Measurements from ENCODE around the gene STK16. TPM values are rescaled to one million over a fixed set of nuclear protein-coding genes. Genes with fewer than 3 reads are reported as not detected.

The STK16 gene
- total RNA-seq, 2 donors from 2014 or later = 15.6 to 17.4 TPM

DNA sequence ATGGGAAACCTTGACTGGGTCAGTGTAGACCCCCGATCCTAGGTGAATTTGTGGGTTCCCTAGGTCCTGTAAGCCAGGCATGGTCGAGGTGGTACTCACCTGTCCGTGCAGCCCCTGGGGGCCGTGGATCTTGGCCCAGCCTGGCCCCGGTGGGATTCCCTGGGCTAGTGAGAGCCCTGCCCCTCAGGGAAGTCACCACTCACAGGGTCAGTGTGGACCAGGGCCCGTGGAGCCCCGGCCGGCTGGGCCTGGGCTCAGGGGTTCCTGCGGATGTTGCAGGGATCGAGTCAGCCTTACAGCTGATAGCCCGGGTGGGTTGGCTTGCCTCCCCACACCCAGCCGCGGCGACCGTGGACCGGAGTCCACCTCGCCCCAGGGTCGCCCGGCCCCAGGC, 16.4 kb upstream of the STK16 start:
- no peak for ATAC-seq
- intact Hi-C loops (cut with DNase I) = loop anchor here in 1 of 2 donors (2.0 kb wide), 1 partner anchor 16 kb away; the partner anchor contains the start of genes GLB1L and STK16
- no peak for DNase-seq

DNA sequence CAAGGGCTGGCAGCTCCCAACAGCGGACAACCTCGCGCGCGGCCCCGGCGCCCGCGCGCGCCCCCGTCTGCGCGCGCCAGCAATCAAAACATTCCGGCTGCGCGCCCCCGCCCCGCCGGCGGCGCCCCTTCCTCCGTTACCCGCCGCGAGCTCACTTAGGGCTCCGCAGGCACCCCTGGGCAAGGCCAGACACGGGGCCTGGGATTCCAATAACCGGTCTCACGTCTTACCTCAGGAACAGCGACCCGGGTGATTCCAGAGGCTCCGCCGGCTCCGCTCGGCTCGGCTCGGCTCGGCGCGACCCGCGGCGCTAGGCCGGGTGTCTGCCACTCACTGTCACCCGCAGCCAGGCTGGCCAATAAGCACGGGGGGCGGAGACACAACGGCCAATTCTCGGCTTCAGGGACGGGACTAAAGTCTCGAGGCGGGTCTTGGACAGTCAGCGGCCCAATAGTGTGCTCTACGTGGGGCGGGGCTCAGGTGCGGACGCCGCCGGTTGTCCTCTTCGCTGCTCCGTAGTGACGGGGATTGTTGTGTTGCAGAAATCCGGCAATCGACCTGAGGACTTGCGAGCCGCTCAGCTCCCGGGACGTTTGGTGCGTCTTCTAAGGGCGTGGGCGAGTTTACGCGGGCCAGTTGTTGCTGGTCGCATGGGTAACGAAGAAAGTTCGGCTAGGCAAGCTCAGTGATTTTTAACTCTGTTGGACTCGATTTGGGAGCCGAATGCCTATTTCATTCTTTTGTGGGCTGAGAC, 15.8 kb upstream of the STK16 start, which contains the start of the genes ANKZF1 and ATG9A:
Gene ANKZF1, plus strand, starts transcription at position 502 of the 754 bp plus-strand sequence. CDS start 452 bp downstream, outside the sequence.
Gene ATG9A, minus strand, starts transcription at position 332 of the 754 bp plus-strand sequence. CDS start 1,612 bp downstream, outside the sequence.
- ATAC-seq = peak; percentile 99
- intact Hi-C loops (cut with DNase I) = loop anchor here in 1 of 2 donors (2.0 kb wide), 1 partner anchor 15 kb away; the partner anchor contains the start of genes GLB1L and STK16
- peak; percentile 99 for DNase-seq

DNA sequence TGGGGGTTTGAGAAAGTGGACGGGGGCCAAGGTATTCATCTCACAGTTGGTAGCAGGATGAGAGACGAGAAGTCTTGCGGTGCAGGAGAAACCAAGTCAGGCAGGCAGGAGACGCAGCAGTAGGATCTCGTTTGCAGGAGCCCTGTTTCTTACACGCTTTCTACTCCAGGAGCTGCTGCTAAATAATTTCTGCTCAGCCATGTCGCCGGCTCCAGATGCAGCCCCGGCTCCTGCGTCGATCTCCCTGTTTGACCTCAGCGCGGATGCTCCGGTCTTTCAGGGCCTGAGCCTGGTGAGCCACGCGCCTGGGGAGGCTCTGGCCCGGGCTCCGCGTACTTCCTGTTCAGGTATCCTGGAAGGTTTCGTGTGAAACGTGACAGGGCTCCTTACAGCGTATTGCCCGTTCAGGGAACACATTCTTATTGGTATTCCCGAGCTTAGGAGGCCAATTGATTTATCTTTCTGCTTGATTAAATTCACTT, 15.2 kb upstream of the STK16 start:
- intact Hi-C loops (cut with DNase I) = no loop called here
- DNase-seq (no peak), ATAC-seq (peak in 1 of 2 donors; percentile 24)

DNA sequence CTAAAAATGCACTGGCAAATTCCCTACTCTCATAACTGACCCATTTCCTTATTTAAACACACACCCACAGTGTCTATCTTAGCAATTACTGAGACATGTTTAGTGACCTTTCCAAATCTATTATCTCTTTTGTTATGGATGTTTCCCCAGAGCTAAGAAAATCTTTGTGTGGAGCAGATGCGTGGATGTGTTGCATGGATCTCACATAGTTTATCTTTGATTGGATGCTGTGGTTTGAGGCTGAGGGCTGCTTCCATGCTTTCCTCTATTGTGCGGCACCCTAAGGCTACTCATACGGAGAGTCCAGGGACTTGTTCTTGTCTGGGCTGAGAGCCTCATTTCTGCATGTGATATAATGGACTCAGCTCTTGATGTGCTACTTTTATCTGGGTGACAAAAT, 10.9 kb upstream of the STK16 start:
- DNase-seq (no peak), ATAC-seq (no peak)
- intact Hi-C loops (cut with DNase I) = no loop called here

DNA sequence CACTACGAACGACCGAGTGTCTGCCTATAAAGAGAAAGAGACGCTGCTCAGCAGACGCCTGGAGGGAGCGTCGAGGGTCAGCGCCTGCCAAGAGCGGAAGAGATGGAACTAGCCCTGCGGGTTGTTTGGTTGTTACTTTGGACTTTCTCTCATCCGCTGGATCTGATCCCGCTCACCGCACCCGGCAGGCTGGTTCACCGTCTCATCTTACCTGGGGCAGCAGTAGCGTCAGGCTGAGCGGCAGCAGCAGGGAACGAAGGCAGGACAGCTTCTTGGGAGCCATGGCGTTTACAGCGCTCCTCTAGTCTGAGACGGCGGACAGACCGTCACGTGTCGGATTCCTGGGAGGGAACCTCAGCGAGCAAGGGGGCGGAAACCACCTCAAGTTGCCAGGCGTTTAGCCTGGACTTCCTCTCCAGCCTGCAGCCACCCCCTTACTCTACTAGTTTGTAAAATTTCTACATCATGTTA, 2.0 kb upstream of the STK16 start:
- ATAC-seq = no peak
- DNase-seq = no peak
- intact Hi-C loops (cut with DNase I) = loop anchor here in 1 of 2 donors (10.0 kb wide), 1 partner anchor 51 kb away; no protein-coding TSS in a partner anchor

DNA sequence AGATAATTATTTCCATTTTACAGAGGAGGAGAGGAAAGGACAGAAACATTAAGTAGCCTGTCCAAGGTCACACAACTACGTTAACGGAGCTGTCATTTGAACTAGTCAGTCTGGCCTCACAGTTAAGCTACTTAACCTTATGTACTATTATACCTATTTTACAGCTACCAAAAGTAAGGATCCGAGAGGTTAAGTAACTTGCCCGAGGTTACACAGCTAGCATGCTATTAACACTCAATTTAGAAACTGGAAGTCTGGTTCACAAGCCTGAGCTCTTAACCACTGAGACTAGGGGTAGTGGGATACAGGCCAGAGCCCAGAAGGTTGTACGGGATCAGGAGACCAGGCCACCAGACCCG, 511 bp upstream of the STK16 start:
- no peak for DNase-seq
- intact Hi-C loops (cut with DNase I) = loop anchor here (2.0 to 10.0 kb wide), 2 partner anchors 16 to 50 kb away; partner anchors contain the start of genes ANKZF1 (in 1 of the 2) and ATG9A (in 1 of the 2)
- no peak for ATAC-seq

DNA sequence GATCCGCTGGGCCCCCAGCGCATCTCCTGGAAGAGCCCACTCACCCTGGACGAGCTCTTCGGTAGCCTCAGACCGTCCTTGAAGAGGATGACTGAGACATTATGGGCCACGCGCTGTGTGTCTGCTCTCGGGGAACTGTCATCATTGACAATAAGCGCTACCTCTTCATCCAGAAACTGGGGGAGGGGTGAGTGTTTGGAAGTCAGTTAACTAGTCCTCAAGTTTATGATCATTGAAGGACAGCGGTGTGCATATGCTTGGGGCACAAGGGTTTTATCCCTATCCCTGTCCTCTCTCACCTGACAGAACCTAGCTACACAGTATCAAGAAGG, 586 bp downstream of the STK16 start:
- DNase-seq (no peak), ATAC-seq (no peak)
- intact Hi-C loops (cut with DNase I) = loop anchor here (2.0 to 10.0 kb wide), 2 partner anchors 17 to 49 kb away; partner anchors contain the start of genes ANKZF1 (in 1 of the 2) and ATG9A (in 1 of the 2)

DNA sequence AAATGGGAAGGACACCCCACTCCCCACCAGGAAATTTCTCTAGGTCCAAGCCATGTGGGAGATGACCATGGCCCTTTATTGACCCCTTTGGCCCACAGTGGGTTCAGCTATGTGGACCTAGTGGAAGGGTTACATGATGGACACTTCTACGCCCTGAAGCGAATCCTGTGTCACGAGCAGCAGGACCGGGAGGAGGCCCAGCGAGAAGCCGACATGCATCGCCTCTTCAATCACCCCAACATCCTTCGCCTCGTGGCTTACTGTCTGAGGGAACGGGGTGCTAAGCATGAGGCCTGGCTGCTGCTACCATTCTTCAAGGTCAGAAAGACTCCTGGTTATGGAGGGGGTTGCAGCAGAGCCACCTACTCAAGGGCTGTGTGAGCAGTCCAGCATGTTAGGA, 1.3 kb downstream of the STK16 start:
- DNase-seq (no peak), ATAC-seq (no peak)
- intact Hi-C loops (cut with DNase I) = loop anchor here in 1 of 2 donors (10.0 kb wide), 1 partner anchor 48 kb away; no protein-coding TSS in a partner anchor

DNA sequence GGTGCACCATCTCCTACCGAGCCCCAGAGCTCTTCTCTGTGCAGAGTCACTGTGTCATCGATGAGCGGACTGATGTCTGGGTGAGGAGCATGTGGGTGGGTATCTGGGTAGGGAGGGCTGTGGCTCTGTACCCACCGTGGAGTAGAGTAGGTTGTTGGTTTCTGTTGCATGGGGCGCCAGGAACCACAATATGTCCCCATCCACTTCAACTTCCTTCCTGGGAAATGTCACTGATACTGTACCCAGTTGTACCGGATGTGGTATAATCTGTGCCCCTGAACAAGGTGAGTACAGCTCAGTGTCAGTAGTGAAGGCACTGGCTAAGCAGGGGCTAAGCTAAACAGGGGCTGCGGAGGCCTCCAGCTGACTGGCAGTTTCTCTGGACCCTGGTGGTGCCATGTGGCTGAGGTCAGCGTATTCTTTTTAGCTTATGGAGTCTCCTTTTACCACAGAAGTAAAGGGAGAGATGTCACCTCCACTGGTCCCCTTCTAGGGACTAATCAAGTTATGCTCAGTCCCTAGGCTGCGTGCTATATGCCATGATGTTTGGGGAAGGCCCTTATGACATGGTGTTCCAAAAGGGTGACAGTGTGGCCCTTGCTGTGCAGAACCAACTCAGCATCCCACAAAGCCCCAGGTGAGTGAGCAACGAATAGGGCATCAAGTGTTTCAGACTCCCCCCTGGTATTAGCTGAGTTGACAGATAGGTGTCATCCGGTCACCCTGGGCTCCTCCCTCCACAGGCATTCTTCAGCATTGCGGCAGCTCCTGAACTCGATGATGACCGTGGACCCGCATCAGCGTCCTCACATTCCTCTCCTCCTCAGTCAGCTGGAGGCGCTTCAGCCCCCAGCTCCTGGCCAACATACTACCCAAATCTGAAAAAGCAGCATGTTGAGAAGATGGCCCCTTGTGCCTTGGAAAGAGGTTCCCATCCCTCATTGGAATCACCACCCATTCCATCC, 2.7 kb downstream of the STK16 start:
- DNase-seq (no peak), ATAC-seq (peak in 1 of 2 donors; percentile 2)
- intact Hi-C loops (cut with DNase I) = loop anchor here in 1 of 2 donors (10.0 kb wide), 1 partner anchor 47 kb away; no protein-coding TSS in a partner anchor

DNA sequence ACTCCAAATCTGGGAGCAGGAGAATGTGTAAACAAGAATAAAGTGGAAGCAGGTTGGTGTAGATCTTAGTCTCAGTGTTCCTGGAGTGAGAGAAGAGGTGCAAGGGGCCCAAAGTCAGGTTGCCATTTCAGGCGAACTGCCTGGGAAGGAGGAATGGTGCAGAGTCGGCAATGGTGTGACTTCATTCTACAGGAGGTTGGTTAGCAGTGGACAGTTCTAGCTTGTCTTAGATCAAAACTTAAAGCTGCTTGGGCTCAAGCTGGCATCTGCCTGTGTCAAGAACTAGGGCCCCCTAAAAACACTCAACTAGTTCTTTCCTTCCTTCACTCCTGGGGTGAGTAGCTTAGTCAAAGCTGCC, 3.5 kb downstream of the STK16 start:
- intact Hi-C loops (cut with DNase I) = loop anchor here in 1 of 2 donors (10.0 kb wide), 1 partner anchor 46 kb away; no protein-coding TSS in a partner anchor

DNA sequence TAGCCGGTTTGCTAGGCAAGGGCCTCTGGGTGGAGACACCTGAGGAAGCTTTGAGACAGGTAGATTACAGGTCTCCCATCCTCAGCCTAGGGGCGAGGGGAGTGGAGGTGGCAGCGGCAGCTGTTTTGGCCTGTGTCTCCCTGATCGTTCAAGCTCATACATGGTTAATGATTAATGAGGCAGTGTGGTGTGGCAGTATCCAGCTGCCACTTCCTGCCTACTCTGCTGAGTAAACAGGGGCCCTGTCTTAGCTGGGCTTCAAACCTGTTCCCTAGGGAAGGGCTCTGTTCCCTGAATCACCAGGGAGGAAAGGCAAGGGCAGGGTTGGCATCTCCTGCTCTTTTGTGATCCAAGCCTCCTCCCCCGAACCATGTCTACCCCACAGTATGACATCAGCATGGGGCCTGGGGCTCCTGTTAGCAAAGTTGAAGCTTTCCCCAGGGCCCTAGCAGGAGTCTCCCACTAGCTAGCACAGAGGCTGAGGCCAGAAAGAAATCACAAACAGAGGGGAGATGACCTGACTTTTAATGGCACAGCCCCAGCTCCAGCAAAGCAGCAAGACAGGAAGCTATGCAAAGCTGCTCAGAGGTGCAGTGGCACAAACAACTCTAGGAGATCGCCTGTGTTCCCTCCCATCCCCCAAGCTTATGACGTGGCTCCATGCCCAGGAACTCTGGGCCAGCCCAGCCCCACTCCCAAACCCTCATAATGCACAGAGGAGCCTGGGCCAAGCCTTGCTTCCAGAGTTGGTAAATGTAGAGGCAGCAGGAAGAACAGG, 4.1 kb downstream of the STK16 start:
- intact Hi-C loops (cut with DNase I) = loop anchor here in 1 of 2 donors (10.0 kb wide), 1 partner anchor 45 kb away; no protein-coding TSS in a partner anchor

More for the DNA sequence above, 3.5 kb downstream of the STK16 start:
- ATAC-seq = no peak
- DNase-seq = no peak

DNA sequence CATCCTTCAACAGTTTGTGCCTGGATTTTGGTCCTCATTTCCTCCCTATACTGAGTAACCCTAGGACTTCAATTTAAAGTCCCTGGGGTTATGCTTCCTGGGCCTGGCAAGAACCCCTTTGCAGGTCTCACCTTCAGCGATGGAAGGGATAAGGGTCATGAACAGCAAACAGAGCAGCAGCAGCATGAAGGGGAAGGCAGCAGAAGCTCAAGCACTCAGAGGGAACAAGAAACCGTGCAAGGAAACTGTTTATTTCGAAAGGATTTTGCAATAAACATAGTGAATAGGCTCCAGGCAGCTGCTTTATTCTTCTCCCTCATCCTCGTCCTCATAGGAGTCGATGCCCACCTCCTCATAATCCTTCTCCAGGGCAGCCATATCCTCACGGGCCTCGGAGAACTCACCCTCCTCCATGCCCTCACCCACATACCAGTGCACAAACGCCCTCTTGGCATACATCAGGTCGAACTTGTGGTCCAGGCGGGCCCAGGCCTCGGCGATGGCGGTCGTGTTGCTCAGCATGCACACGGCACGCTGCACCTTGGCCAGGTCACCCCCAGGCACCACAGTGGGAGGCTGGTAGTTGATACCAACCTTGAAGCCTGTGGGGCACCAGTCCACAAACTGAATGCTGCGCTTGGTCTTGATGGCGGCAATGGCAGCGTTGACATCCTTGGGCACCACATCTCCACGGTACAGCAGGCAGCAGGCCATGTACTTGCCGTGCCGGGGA, 4.9 kb downstream of the STK16 start:
- intact Hi-C loops (cut with DNase I) = no loop called here
- DNase-seq (no peak), ATAC-seq (no peak)

More for the DNA sequence above, 4.1 kb downstream of the STK16 start:
- ATAC-seq (peak; percentile 4 to 21), DNase-seq (peak; percentile 64)

DNA sequence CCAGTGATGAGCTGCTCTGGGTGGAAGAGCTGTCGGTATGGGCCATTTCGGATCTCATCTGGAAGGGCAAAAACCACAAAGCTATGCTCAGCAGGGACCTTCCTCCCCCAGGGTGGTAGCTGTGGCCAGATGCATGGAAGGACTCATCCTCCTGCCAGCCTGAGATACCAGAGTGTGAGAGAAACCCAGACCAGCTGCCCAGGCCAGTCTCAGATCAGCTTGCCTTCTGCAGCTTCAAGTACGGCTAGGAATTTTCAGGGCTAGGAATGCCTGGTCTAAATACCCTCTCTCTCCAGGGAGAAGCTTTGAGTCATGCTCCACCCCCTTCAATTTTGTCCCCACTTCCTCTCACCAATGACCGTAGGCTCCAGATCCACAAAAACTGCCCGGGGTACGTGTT, 6.4 kb downstream of the STK16 start:
- intact Hi-C loops (cut with DNase I) = no loop called here
- ATAC-seq = no peak
- DNase-seq = no peak

DNA sequence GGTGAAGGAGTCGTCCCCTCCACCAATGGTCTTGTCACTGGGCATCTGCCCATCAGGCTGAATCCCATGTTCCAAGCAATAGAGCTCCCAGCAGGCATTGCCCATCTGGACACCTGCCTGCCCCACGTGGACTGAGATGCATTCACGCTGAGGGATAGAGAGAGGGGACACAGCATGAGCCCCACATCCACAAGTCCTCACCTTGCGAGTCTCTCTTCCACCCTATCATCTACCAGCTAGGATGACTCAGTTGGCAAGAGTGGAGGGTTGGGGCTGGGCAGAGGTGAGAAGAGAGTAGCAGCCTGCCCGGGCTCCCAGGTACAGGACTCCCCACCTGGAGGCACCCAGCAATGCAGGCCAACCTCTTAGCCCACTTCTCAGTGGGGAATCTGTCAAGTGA, 6.8 kb downstream of the STK16 start:
- intact Hi-C loops (cut with DNase I) = no loop called here
- no peak for ATAC-seq
- DNase-seq = no peak

DNA sequence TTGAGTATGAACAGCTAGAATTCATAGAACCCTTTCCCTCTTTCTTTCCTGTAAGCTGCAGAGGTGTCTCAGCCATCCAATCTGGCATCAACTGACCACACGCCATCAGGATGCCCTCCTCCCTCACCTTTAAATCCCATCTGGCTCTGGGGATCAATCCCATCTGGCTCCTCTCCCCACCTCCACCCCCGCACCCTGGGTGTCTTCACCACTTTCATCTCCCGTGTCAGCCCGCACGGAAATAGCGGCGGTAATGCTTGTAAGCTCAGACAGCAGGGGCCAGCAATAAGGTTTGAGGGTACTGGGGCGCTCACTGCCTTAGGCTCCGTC, 7.3 kb downstream of the STK16 start:
- DNase-seq = no peak
- ATAC-seq = no peak
- intact Hi-C loops (cut with DNase I) = no loop called here

DNA sequence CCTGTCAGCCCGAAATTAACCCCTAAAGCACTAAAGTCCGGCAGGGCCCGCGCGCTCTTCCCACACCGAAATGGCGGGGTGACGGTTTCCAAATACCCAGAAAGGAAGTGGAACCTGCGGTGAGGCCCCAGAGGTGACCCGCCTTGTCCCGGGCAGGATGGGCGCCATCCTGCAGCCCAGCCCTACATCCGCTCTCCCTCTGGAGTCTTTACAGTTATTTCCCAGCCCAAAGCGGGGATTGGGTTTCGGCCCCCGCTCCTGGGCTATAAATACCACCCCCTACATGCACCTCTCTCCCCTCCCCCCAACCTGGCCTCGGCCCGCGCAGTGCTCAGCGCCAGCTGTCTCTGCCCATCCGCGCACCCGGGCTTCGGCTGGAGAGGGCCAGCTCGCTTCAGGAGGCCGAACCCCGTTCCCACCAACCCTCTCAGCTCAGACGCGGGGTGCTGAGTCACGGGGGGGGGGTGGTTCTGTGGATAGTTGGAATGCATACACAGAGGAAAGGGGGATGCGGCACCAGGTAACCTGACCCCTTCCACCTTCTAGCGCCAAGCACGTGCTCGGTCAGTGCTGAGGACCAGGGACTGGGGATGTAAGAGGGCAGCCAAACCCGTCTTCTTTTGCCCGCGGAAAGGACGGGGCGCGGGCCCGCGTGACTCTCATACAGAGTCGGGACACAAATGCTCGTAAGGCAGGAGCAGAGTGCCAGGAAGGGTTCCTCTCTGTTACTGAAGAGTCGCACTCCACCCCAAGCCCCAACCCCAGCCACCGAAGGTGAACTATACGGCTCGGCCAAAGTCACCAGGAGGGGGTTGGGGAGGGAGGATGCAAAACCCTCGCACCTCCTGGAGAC, 7.8 kb downstream of the STK16 start, which contains the start of gene TUBA4B:
Gene TUBA4B, plus strand, starts transcription at position 344 of the 853 bp plus-strand sequence. Its CDS starts 165 bp downstream, at position 509.
- peak; percentile 26 to 35 for ATAC-seq
- intact Hi-C loops (cut with DNase I) = no loop called here
- DNase-seq = no peak

Measured in left cardiac atrium (tissue), 4 donors.